ENCODE data around the gene DMXL1. TPM values are rescaled to one million over a fixed set of nuclear protein-coding genes. Genes with fewer than 3 reads are reported as not detected.

DMXL1 gene
- total RNA-seq, 1 experiment from 2014 or later, result 43.3 TPM

- CTCF ChIA-PET, result interaction anchor here (0.8 to 3.9 kb wide), 3 partner anchors 11 to 14 kb away, joined by 3 to 13 read pairs (median 3); no protein-coding TSS in a partner anchor
- Mint-ChIP-seq H3K9me3 (ENCODE audit: low read depth, unreplicated experiment) (no peaks in the 10 kb centered on the region), H3K27me3 (ENCODE audit: unreplicated experiment) (no peaks in the 10 kb centered on the region), H3K4me1 (ENCODE audit: low read depth, unreplicated experiment) (peaks cover 72% of the 10 kb centered on the region), H3K27ac (ENCODE audit: unreplicated experiment) (peak overlapping the region; percentile 11), H3K4me3 (ENCODE audit: low read depth, unreplicated experiment) (peak overlapping the region; percentile 6), H3K36me3 (ENCODE audit: insufficient read depth, unreplicated experiment) (peaks cover 5% of the 10 kb centered on the region)
- TF ChIP-seq CTCF (IDR thresholded peaks at IDR 0.05; ENCODE audit: unreplicated experiment), result no peak
- DNase-seq, result no peak
- BruUV-seq (replicated peaks), result no TSS peak
- intact Hi-C loops (cut with micrococcal nuclease; ENCODE audit: unreplicated experiment), result loop anchor here (2.0 kb wide), 1 partner anchor 14 kb away; no protein-coding TSS in a partner anchor
Measured at GRCh38 chr5:119288379-119289033, 217.6 kb downstream of the DMXL1 start.

GRCh38 chr5:119289438-119290044, 218.7 kb downstream of the DMXL1 start:
- intact Hi-C loops (cut with micrococcal nuclease; ENCODE audit: unreplicated experiment), result loop anchor here (2.0 kb wide), 1 partner anchor 13 kb away; no protein-coding TSS in a partner anchor
- H3K27me3 Mint-ChIP-seq (ENCODE audit: unreplicated experiment), result no peaks in the 10 kb centered on the region
- peak overlapping the region; percentile 37 for H3K27ac Mint-ChIP-seq (ENCODE audit: unreplicated experiment)
- no peak for DNase-seq
- H3K4me1 Mint-ChIP-seq (ENCODE audit: low read depth, unreplicated experiment), result peaks cover 74% of the 10 kb centered on the region
- CTCF ChIA-PET, result interaction anchor here (0.8 to 3.9 kb wide), 3 partner anchors 10 to 26 kb away, joined by 3 to 13 read pairs (median 3); no protein-coding TSS in a partner anchor
- BruUV-seq (replicated peaks), result no TSS peak
- H3K4me3 Mint-ChIP-seq (ENCODE audit: low read depth, unreplicated experiment), result no peak overlapping the region
- H3K36me3 Mint-ChIP-seq (ENCODE audit: insufficient read depth, unreplicated experiment), result peaks cover 5% of the 10 kb centered on the region
- no peak for TF ChIP-seq CTCF (IDR thresholded peaks at IDR 0.05; ENCODE audit: unreplicated experiment)
- no peaks in the 10 kb centered on the region for H3K9me3 Mint-ChIP-seq (ENCODE audit: low read depth, unreplicated experiment)

- BruUV-seq (replicated peaks), result no TSS peak
Measured at GRCh38 chr5:119290161-119290569, 219.3 kb downstream of the DMXL1 start.

GRCh38 chr5:119290607-119291006, 219.7 kb downstream of the DMXL1 start:
- CTCF ChIA-PET, result interaction anchor here (0.8 to 3.9 kb wide), 3 partner anchors 12 to 25 kb away, joined by 3 to 13 read pairs (median 3); no protein-coding TSS in a partner anchor
- TF ChIP-seq CTCF (IDR thresholded peaks at IDR 0.05; ENCODE audit: unreplicated experiment), result no peak
- Mint-ChIP-seq H3K9me3 (ENCODE audit: low read depth, unreplicated experiment) (no peaks in the 10 kb centered on the region), H3K4me1 (ENCODE audit: low read depth, unreplicated experiment) (peaks cover 68% of the 10 kb centered on the region), H3K36me3 (ENCODE audit: insufficient read depth, unreplicated experiment) (peaks cover 5% of the 10 kb centered on the region), H3K4me3 (ENCODE audit: low read depth, unreplicated experiment) (no peak overlapping the region), H3K27me3 (ENCODE audit: unreplicated experiment) (no peaks in the 10 kb centered on the region), H3K27ac (ENCODE audit: unreplicated experiment) (no peak overlapping the region)
- intact Hi-C loops (cut with micrococcal nuclease; ENCODE audit: unreplicated experiment), result no loop called here
- no TSS peak for BruUV-seq (replicated peaks)
- no peak for DNase-seq

More at GRCh38 chr5:119290161-119290569, 219.3 kb downstream of the DMXL1 start:
- Mint-ChIP-seq H3K9me3 (ENCODE audit: low read depth, unreplicated experiment) (no peaks in the 10 kb centered on the region), H3K4me3 (ENCODE audit: low read depth, unreplicated experiment) (no peak overlapping the region), H3K36me3 (ENCODE audit: insufficient read depth, unreplicated experiment) (peaks cover 5% of the 10 kb centered on the region), H3K27ac (ENCODE audit: unreplicated experiment) (no peak overlapping the region), H3K27me3 (ENCODE audit: unreplicated experiment) (no peaks in the 10 kb centered on the region), H3K4me1 (ENCODE audit: low read depth, unreplicated experiment) (peaks cover 70% of the 10 kb centered on the region)
- no peak for DNase-seq
- CTCF ChIA-PET, result interaction anchor here (0.8 to 3.9 kb wide), 4 partner anchors 10 to 25 kb away, joined by 3 to 13 read pairs (median 3); no protein-coding TSS in a partner anchor
- intact Hi-C loops (cut with micrococcal nuclease; ENCODE audit: unreplicated experiment), result no loop called here
- TF ChIP-seq CTCF (IDR thresholded peaks at IDR 0.05; ENCODE audit: unreplicated experiment), result no peak
